Keratinocyte (primary cell): ENCODE data around the gene FXN. TPM values are rescaled to one million over a fixed set of nuclear protein-coding genes. Genes with fewer than 3 reads are reported as not detected.
A peak's percentile ranks its signal among the peaks of the same experiment; 100 is the strongest.
"Not testable (repeated sequence)": the region's sequence is repeated elsewhere in the genome, so short reads cannot be mapped to it uniquely, and the experiment has no call there.

Source experiments
- DNase-seq: peaks from one replicate; pipeline ENCODE4 v3.0.0-alpha.2; 2011; ENCODE audit warnings: low read depth, missing footprints, low spot score
- FAIRE-seq: peaks from 2 replicates; lab custom pipeline; 2011; peaks lifted over from hg19 to GRCh38; lab: Jason Lieb, UNC
- H2AFZ ChIP-seq: 2 replicates; pipeline ENCODE4 v1.6.0; 2012; ENCODE audit warnings: low read length, control low read depth, inconsistent platforms; ENCODE audit not compliant: control insufficient read depth
- H3K27ac ChIP-seq: 2 replicates; pipeline ENCODE4 v1.5.1; 2011; ENCODE audit warnings: low read length; ENCODE audit not compliant: control insufficient read depth, insufficient read depth
- H3K27me3 ChIP-seq: 3 replicates; pipeline ENCODE4 v1.6.0; 2011; ENCODE audit warnings: low read length; ENCODE audit not compliant: control insufficient read depth, insufficient read depth; ENCODE audit errors: extremely low read depth
- H3K36me3 ChIP-seq, 2 experiments: 2 replicates in 1 of 2; 3 replicates in 1 of 2; pipeline ENCODE4 v1.5.1; 2011; ENCODE audit warnings: low read length in 2 of 2, mild to moderate bottlenecking in 1 of 2; ENCODE audit not compliant: control insufficient read depth in 2 of 2, insufficient read depth in 2 of 2; ENCODE audit errors: extremely low read depth in 1 of 2
- H3K4me1 ChIP-seq: 3 replicates; pipeline ENCODE4 v1.5.1; 2011; ENCODE audit warnings: low read length; ENCODE audit not compliant: control insufficient read depth, insufficient read depth; ENCODE audit errors: extremely low read depth
- H3K4me2 ChIP-seq: 3 replicates; pipeline ENCODE4 v1.6.0; 2011; ENCODE audit warnings: low read depth, low read length; ENCODE audit not compliant: control insufficient read depth, insufficient read depth; ENCODE audit errors: extremely low read depth
- H3K4me3 ChIP-seq, 3 experiments: fragments of 200-600 bp in 1 of 3; sonication (generic) in 1 of 3; 2 replicates in 2 of 3; 3 replicates in 1 of 3; pipeline ENCODE4 v1.5.1; 2011 to 2016; ENCODE audit warnings: low read length in 3 of 3, mild to moderate bottlenecking in 3 of 3, control low read depth in 2 of 3, inconsistent platforms in 1 of 3, low read depth in 1 of 3, mixed read lengths in 1 of 3, mixed run types in 1 of 3, moderate library complexity in 1 of 3; ENCODE audit not compliant: control insufficient read depth in 2 of 3, insufficient read depth in 2 of 3; ENCODE audit errors: extremely low read depth in 1 of 3
- H3K79me2 ChIP-seq: 2 replicates; pipeline ENCODE4 v1.6.0; 2012; ENCODE audit warnings: low read length; ENCODE audit not compliant: control insufficient read depth, insufficient read depth
- H3K9ac ChIP-seq: 3 replicates; pipeline ENCODE4 v1.6.0; 2011; ENCODE audit warnings: low read length; ENCODE audit not compliant: control insufficient read depth, insufficient read depth; ENCODE audit errors: extremely low read depth
- H3K9me1 ChIP-seq: 3 replicates; pipeline ENCODE4 v1.6.0; 2011; ENCODE audit warnings: low read length; ENCODE audit not compliant: control insufficient read depth, insufficient read depth; ENCODE audit errors: extremely low read depth
- H3K9me3 ChIP-seq: 2 replicates; pipeline ENCODE4 v1.5.1; 2012; ENCODE audit warnings: low read depth, low read length; ENCODE audit not compliant: control insufficient read depth
- H4K20me1 ChIP-seq: 3 replicates; pipeline ENCODE4 v1.6.0; 2011; ENCODE audit warnings: low read length; ENCODE audit not compliant: control insufficient read depth, insufficient read depth; ENCODE audit errors: extremely low read depth
- EZH2 ChIP-seq: IDR thresholded peaks from one replicate; pipeline ENCODE4 v1.6.1; 2012; ENCODE audit warnings: inconsistent platforms, mild to moderate bottlenecking, low read length, moderate library complexity
- dilution Hi-C: fragments of 300-500 bp; cut with MboI; formaldehyde crosslinking; loops from one replicate; pipeline ENCODE4 v1.7.0; 2020; ENCODE audit warnings: low sequenced_read_pairs; ENCODE audit not compliant: extremely low pct_ligation_motif_present
- polyA minus RNA-seq, 3 experiments: library from RNA; depleted of rRNA, polyadenylated mRNA; stranded (reverse); fragments of >200 nt; gene quantifications; 1 replicate in 1 of 3; 2 replicates in 1 of 3; 3 replicates in 1 of 3; pipeline ENCODE4 v1.2.3, GENCODE V29; 2011
- polyA plus RNA-seq, 5 experiments: library from polyadenylated mRNA; depleted of rRNA in 3 of 5; stranded (reverse) in 3 of 5; stranded (forward) in 1 of 5; unstranded in 1 of 5; fragments of >200 nt; gene quantifications; 1 replicate in 1 of 5; 2 replicates in 3 of 5; 3 replicates in 1 of 5; pipeline versions ENCODE4 v1.2.1 to v1.2.3, GENCODE V29; 2011 to 2012; ENCODE audit warnings: missing spikeins in 2 of 5, low read depth in 1 of 5, low replicate concordance in 1 of 5
- TF ChIP-seq, protein P1 (sequence below), 3 experiments: IDR thresholded peaks in 1 of 3; conservative IDR thresholded peaks in 1 of 3; optimal IDR thresholded peaks in 1 of 3; 2 replicates in 2 of 3; 3 replicates in 1 of 3; pipeline versions ENCODE3 to v1.5.1; 2011; ENCODE audit warnings: low read length in 3 of 3, mild to moderate bottlenecking in 3 of 3, moderate library complexity in 2 of 3, control low read depth in 1 of 3, inconsistent platforms in 1 of 3; ENCODE audit not compliant: insufficient read depth in 2 of 3; ENCODE audit errors: extremely low read depth in 1 of 3

Gene FXN
- polyA plus RNA-seq (14.0 to 39.6 TPM (median 24.3 TPM) in 3 replicates), polyA minus RNA-seq (10.4 to 20.0 TPM (median 11.4 TPM) in 3 replicates)
- 21.5 TPM for polyA plus RNA-seq (2011; ENCODE audit: low read depth)
- polyA plus RNA-seq (2011; cell fraction: cytosol; rRNA removed): 28.3 and 46.0 TPM in 2 replicates
- 15.9 and 17.8 TPM in 2 replicates for polyA plus RNA-seq (2011; cell fraction: nucleus; rRNA removed)
- polyA plus RNA-seq (2012; ENCODE audit: low replicate concordance): 7.8 and 24.2 TPM in 2 replicates
- polyA minus RNA-seq (2011; cell fraction: cytosol; rRNA and poly(A)+ RNA removed): 7.1 TPM
- 3.0 and 6.6 TPM in 2 replicates for polyA minus RNA-seq (2011; cell fraction: nucleus; rRNA and poly(A)+ RNA removed)

DNA sequence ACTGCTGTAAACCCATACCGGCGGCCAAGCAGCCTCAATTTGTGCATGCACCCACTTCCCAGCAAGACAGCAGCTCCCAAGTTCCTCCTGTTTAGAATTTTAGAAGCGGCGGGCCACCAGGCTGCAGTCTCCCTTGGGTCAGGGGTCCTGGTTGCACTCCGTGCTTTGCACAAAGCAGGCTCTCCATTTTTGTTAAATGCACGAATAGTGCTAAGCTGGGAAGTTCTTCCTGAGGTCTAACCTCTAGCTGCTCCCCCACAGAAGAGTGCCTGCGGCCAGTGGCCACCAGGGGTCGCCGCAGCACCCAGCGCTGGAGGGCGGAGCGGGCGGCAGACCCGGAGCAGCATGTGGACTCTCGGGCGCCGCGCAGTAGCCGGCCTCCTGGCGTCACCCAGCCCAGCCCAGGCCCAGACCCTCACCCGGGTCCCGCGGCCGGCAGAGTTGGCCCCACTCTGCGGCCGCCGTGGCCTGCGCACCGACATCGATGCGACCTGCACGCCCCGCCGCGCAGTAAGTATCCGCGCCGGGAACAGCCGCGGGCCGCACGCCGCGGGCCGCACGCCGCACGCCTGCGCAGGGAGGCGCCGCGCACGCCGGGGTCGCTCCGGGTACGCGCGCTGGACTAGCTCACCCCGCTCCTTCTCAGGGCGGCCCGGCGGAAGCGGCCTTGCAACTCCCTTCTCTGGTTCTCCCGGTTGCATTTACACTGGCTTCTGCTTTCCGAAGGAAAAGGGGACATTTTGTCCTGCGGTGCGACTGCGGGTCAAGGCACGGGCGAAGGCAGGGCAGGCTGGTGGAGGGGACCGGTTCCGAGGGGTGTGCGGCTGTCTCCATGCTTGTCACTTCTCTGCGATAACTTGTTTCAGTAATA lies at the start of gene FXN:
FXN (plus strand) TSS at position 315 of the 871 bp plus-strand sequence; CDS start at position 346, 31 bp downstream.
- Histone ChIP-seq H3K27me3 (no peaks in the 10 kb centered on the region), H3K36me3 (no peaks in the 10 kb centered on the region), H3K4me1 (peaks cover 6% of the 10 kb centered on the region), H3K9me1 (no peaks in the 10 kb centered on the region), H3K79me2 (peaks cover 33% of the 10 kb centered on the region), H3K4me3 (peak within 1 kb of the TSS; percentile 64 to 88 (median 83)), H2AFZ (peak within 1 kb of the TSS; percentile 88), H4K20me1 (no peaks in the 10 kb centered on the region), H3K4me2 (peak within 1 kb of the TSS; percentile 84), H3K9ac (peak within 1 kb of the TSS; percentile 88), H3K27ac (peak within 1 kb of the TSS; percentile 76), H3K9me3 (no peaks in the 10 kb centered on the region)
- DNase-seq (peak; percentile 5), FAIRE-seq (no peak)
- TF ChIP-seq, protein P1, sequence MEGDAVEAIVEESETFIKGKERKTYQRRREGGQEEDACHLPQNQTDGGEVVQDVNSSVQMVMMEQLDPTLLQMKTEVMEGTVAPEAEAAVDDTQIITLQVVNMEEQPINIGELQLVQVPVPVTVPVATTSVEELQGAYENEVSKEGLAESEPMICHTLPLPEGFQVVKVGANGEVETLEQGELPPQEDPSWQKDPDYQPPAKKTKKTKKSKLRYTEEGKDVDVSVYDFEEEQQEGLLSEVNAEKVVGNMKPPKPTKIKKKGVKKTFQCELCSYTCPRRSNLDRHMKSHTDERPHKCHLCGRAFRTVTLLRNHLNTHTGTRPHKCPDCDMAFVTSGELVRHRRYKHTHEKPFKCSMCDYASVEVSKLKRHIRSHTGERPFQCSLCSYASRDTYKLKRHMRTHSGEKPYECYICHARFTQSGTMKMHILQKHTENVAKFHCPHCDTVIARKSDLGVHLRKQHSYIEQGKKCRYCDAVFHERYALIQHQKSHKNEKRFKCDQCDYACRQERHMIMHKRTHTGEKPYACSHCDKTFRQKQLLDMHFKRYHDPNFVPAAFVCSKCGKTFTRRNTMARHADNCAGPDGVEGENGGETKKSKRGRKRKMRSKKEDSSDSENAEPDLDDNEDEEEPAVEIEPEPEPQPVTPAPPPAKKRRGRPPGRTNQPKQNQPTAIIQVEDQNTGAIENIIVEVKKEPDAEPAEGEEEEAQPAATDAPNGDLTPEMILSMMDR (optimal IDR thresholded peaks at IDR 0.05 in 1 of 3, IDR thresholded peaks at IDR 0.05 in 1 of 3, conservative IDR thresholded peaks at IDR 0.05 in 1 of 3; ENCODE audit: extremely low read depth in 1 of 3, insufficient read depth in 2 of 3, low read length in 3 of 3): peak; percentile 90 to 94 (median 94)
- TF ChIP-seq EZH2: no peak
- dilution Hi-C loops: no loop called here

DNA sequence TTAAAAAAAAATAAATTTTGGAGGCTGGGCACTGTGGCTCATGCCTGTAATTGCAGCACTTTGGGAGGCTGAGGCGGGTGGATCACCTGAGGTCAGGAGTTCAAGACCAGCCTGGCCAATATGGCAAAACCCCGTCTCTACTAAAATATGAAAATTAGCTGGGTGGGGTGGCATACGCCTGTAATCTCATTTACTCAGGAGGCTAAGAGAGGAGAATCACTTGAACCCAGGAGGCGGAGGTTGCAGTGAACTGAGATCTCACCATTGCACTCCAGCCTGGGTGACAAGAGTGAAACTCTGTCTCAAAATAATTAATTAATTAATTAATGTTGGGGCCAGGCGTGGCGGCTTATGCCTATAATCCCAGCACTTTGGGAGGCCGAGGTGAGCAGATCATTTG lies 48.6 kb upstream of the FXN start:
- not testable (repeated sequence) for H3K9me3 ChIP-seq, H3K27ac ChIP-seq, H3K9me1 ChIP-seq, H3K4me3 ChIP-seq, H2AFZ ChIP-seq, H3K27me3 ChIP-seq, DNase-seq, H3K4me1 ChIP-seq, H4K20me1 ChIP-seq, FAIRE-seq, H3K4me2 ChIP-seq, H3K36me3 ChIP-seq, H3K9ac ChIP-seq, H3K79me2 ChIP-seq
- dilution Hi-C loops: loop anchor here (25.0 kb wide), 1 partner anchor 375 kb away; no protein-coding TSS in a partner anchor
